Sigmoid colon (tissue), 4 donors: ENCODE results near the gene ZSWIM5.

Source experiments
- POLR2A ChIP-seq, 2 donors: fragments of 450-650 bp; IDR thresholded peaks; one replicate each; pipeline ENCODE4 v1.6.1; 2016; ENCODE audit warnings: antibody characterized with exemption in 2 of 2, mild to moderate bottlenecking in 2 of 2, moderate library complexity in 2 of 2
- POLR2AphosphoS5 ChIP-seq, 4 donors: sonication (generic); formaldehyde crosslinking; IDR thresholded peaks; one replicate each; pipeline ENCODE4 v1.6.1; 2017; ENCODE audit warnings: antibody characterized with exemption in 4 of 4
- TF ChIP-seq, protein P1 (sequence below), 4 experiments: fragments of 450-650 bp in 3 of 4; fragments of 200-600 bp in 1 of 4; IDR thresholded peaks; one replicate each; pipeline ENCODE4 v1.5.1; 2016 to 2019; ENCODE audit warnings: antibody characterized with exemption in 4 of 4, mild to moderate bottlenecking in 3 of 4, moderate library complexity in 2 of 4

DNA sequence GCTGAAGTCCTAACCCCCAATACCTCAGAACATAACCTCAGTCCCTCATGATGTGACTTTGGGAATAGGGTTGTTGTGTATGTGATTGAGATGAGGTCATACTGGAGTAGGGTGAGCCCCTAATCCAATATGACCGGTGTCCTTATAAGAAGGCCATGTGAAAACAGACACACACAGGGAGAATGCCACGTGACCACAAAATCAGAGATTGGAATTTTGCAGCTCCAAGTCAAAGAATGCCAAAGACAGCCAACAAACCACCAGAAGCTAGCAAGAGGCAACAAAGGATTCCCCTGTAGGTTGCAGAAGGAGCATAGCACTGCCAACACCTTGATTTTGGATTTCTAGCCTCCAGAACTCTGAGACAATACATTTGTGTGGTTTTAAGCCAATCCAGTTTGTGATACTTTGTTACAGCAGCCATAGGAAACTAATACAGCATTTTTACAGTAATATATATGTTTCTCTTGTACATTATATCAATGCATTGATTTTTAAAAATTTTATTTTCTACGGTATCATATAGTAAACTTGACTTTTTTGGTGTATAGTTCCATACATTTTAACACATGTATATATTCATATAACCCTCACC, 5.4 kb downstream of the ZSWIM5 start:
- TF ChIP-seq, protein P1, sequence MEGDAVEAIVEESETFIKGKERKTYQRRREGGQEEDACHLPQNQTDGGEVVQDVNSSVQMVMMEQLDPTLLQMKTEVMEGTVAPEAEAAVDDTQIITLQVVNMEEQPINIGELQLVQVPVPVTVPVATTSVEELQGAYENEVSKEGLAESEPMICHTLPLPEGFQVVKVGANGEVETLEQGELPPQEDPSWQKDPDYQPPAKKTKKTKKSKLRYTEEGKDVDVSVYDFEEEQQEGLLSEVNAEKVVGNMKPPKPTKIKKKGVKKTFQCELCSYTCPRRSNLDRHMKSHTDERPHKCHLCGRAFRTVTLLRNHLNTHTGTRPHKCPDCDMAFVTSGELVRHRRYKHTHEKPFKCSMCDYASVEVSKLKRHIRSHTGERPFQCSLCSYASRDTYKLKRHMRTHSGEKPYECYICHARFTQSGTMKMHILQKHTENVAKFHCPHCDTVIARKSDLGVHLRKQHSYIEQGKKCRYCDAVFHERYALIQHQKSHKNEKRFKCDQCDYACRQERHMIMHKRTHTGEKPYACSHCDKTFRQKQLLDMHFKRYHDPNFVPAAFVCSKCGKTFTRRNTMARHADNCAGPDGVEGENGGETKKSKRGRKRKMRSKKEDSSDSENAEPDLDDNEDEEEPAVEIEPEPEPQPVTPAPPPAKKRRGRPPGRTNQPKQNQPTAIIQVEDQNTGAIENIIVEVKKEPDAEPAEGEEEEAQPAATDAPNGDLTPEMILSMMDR (IDR thresholded peaks at IDR 0.05) = no peak
- TF ChIP-seq POLR2A (IDR thresholded peaks at IDR 0.05) (no peak), POLR2AphosphoS5 (IDR thresholded peaks at IDR 0.05) (no peak)
